HL-60 (cell line): ENCODE measurements around the gene TMEM255B.

ENCODE experiments used
- DNase-seq, 2 experiments: peaks; one replicate each; pipeline ENCODE4 v3.0.0-alpha.2; 2010 to 2020; ENCODE audit warnings: low read depth in 1 of 2, low spot score in 1 of 2
- H3K27ac ChIP-seq: fragments of 250-450 bp; sonication (Bioruptor Pico); replicated peaks from 2 replicates; pipeline ENCODE4 v1.5.1; 2020; ENCODE audit warnings: mild to moderate bottlenecking, moderate library complexity
- H3K27me3 ChIP-seq: fragments of 250-450 bp; sonication (Bioruptor Pico); 2 replicates; pipeline ENCODE4 v1.5.1; 2021; ENCODE audit warnings: mild to moderate bottlenecking, moderate library complexity; ENCODE audit not compliant: insufficient read depth, poor library complexity, severe bottlenecking
- H3K4me3 ChIP-seq: replicated peaks from 2 replicates; pipeline ENCODE4 v1.5.1; 2011; ENCODE audit warnings: mild to moderate bottlenecking, control low read depth, low read length; ENCODE audit not compliant: insufficient read depth
- CTCF ChIP-seq: IDR thresholded peaks from one replicate; pipeline ENCODE4 v1.5.1; 2011; ENCODE audit warnings: low read length, control low read depth, inconsistent platforms; ENCODE audit not compliant: insufficient read depth
- GABPA ChIP-seq: IDR thresholded peaks from 2 replicates; pipeline ENCODE4 v1.6.1; 2012; ENCODE audit warnings: low read depth
- POLR2AphosphoS5 ChIP-seq: IDR thresholded peaks from 2 replicates; pipeline ENCODE4 v1.6.1; 2012; ENCODE audit warnings: low read depth
- REST ChIP-seq: IDR thresholded peaks from 2 replicates; pipeline ENCODE4 v1.6.1; 2012; ENCODE audit warnings: low read depth; ENCODE audit not compliant: insufficient replicate concordance
- SPI1 ChIP-seq: IDR thresholded peaks from 2 replicates; pipeline ENCODE4 v1.6.1; 2012; ENCODE audit warnings: low read depth, mild to moderate bottlenecking, borderline replicate concordance

Gene TMEM255B

GRCh38 chr13:113820813-113821651 lies 62.0 kb downstream of the TMEM255B start:
- DNase-seq = no peak
- TF ChIP-seq REST (no peak), GABPA (no peak), CTCF (no peak), POLR2AphosphoS5 (no peak), SPI1 (no peak)
- Histone ChIP-seq H3K27me3 (no peaks in the 10 kb centered on the region), H3K27ac (no peak overlapping the region), H3K4me3 (no peak overlapping the region)

DNA sequence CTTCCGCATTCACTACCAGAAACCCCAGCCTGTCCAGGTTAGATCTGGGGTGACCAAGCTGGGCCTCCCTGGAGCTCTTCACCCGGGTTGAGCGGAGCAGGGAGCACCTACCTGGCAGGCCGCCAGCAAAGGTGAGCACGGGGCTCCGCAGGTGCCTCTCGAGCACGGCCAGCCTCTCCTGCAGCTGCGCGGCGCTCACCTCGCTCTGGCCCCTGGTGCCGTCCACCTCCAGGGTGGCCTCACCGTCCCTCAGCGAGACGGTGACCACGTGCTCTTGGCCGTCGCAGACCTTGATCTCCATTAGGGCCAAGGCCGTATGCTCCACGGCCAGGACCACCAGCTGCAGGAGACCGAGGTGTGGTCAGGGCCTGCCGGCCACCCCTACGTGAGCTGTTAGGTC lies 62.8 kb downstream of the TMEM255B start:
- no peak for TF ChIP-seq POLR2AphosphoS5
- TF ChIP-seq SPI1 = no peak
- no peak for TF ChIP-seq CTCF
- no peak for TF ChIP-seq REST
- no peak for TF ChIP-seq GABPA
- Histone ChIP-seq H3K4me3 (no peak overlapping the region), H3K27ac (no peak overlapping the region), H3K27me3 (no peaks in the 10 kb centered on the region)
- no peak for DNase-seq

DNA sequence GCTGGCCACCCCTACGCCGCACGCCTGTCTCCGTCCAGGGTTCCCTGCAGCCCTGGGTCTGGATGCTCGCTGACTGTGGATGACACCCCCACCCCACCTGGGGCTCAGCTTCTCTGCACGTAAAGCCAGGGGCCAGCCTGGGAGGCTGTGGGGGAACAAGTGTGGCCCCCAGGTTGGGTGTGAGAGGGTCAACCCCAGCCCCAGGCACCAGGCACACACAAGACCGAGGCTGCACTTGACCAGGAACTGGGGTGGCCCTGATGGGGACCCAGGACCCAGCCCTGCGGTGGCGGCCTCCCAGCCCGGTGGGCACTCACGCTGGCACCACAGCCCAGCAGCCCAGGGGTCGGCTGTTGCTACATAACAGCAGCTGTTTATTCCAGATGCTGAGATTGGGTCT lies 63.2 kb downstream of the TMEM255B start:
- no peak for DNase-seq
- H3K27ac ChIP-seq = no peak overlapping the region
- no peaks in the 10 kb centered on the region for H3K27me3 ChIP-seq
- no peak overlapping the region for H3K4me3 ChIP-seq
- TF ChIP-seq REST (no peak), CTCF (no peak), POLR2AphosphoS5 (no peak), SPI1 (no peak), GABPA (no peak)
